AG09319 (cell line): ENCODE data around the gene ERC2.

Experiments used
- DNase-seq: peaks from one replicate; pipeline ENCODE4 v3.0.0-alpha.2; 2010; ENCODE audit warnings: low read depth; ENCODE audit errors: extremely low read depth
- CTCF ChIP-seq: IDR thresholded peaks from 2 replicates; pipeline ENCODE4 v1.5.1; 2011; ENCODE audit warnings: low read depth, mild to moderate bottlenecking, inconsistent platforms, low read length, moderate library complexity

Gene ERC2

DNA sequence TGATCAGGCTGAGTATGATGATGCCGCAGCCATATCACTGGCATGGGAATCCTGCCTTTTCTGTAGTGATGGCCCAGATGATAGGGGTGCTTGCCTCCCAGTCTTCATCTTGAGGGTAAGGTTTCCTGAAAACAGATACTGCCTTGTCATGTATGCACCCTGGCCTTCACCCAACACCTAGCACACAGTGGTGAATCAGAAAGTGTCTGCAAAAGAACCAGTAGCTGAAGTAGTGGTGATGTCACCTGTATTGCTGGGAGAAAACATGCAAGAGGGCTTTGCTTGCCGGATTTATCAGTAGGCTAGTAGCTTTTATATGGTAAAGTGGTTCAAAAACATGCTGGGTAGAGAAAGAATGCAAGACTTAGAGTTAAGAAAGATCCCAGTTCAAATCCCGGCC is 561.4 kb downstream of the ERC2 start:
- no peak for DNase-seq
- TF ChIP-seq CTCF: no peak

DNA sequence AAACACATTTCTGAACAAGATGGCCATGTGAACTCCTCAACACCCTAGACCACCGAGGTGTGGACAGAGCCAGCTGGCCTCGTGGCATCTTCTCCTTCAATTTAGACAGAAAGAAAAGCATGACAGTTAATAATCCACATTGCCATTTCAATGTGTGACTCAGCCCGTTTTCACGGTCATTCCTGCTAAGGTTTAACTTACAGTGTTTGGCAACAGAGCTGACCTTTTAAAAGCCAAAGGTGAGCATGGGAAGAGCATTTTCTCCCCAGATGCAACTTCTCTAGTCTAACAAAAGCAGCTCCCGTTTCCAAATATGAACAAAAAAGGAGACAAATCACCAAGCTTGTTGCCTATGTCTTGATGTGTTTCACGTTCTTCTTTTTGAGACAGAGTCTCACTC is 563.6 kb downstream of the ERC2 start:
- no peak for DNase-seq
- no peak for TF ChIP-seq CTCF

DNA sequence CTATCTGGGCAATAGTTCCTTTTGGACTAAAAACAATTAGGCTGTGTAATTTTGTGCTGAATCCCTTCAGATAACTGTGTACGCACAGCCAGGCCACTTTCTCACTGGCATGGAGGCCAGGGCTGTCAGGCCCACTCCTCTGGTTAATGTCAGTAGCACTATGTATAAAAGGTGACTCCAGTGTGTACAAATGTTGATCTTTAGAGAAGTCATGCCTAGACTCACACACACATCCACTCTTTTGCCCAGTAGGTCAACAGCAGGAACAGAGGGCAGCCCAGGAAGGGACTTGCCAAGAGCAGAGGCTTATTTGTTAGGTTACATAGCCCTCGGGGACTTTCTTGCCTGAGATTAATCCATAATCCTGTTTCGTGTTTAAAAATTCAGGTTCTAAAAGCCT is 564.6 kb downstream of the ERC2 start:
- DNase-seq: no peak
- no peak for TF ChIP-seq CTCF

- DNase-seq: no peak
- TF ChIP-seq CTCF: no peak
Observed at GRCh38 chr3:55902221-55902900, 565.9 kb downstream of the ERC2 start.

- DNase-seq: no peak
- peak; percentile 1 for TF ChIP-seq CTCF
Observed at GRCh38 chr3:55899887-55900286, 568.4 kb downstream of the ERC2 start.

- peak; percentile 42 for TF ChIP-seq CTCF
- DNase-seq: no peak
Observed at GRCh38 chr3:55897573-55898224, 570.6 kb downstream of the ERC2 start.

DNA sequence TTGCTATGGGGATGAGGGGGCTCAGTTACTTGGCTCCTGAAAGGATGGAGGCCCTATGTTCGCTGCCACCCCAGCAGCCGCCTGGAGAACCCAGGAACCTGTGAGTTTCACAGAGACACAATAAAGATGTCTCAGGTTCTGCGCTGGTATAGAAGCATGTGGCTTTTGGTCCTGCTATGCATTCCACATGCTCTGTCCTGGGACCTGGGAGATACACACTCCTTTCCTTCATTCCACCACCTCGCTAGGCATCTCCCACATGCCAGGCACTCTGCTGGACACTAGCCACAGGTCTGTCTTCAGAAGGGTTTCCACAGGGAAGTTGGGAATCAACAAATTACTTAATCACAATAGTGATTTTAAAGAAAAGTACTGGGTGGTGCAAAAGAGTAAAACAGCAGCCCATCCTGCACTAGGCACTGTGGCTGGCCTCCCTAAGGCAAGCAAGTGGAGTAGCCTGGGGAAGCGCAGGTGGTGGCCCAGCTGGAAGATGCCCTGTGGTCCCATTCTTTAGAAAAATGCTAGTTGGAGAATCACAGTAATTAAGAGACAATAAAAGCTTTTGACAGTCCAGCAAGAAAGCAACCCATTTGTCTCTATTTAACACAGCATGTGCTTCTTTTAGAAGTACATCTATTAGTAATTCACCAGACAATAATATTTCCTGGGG is 572.2 kb downstream of the ERC2 start:
- TF ChIP-seq CTCF: no peak

More for the DNA sequence above, 572.2 kb downstream of the ERC2 start:
- no peak for DNase-seq
